Measurements from ENCODE around the gene RNLS.
A peak's percentile ranks its signal among the peaks of the same experiment; 100 is the strongest.

Gene RNLS

DNA sequence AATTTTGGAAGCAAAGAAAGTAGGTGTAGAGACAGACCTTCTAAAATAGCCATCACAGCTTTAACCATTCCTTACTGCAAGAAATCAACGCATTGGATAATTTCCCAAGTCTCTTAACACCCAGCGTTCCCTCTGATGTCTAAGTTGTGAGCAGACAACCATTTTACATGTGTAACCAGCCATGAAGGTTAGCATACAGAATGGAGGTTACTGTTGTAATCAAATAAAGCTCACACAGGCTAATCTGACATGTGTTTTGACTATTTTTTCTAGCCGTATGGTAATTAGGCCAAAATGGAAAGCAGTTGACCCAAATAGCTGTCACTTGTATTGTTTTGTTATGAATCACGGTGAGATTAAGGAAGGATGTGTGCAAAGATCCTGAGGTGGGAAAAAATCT, 336.4 kb downstream of the RNLS start:
- Histone ChIP-seq H3K36me3 (ENCODE audit: control insufficient read depth in 5 of 5, insufficient read depth in 5 of 5, low read length in 5 of 5) (no peaks in the 10 kb centered on the region), H3K27me3 (ENCODE audit: control insufficient read depth in 5 of 5, insufficient read depth in 4 of 5, low read length in 5 of 5) (no peaks in the 10 kb centered on the region), H3K27ac (ENCODE audit: low read depth, low read length) (no peak overlapping the region), H3K4me3 (ENCODE audit: low read depth in 1 of 5, low read length in 5 of 5) (no peak overlapping the region), H3K9ac (ENCODE audit: low read length in 5 of 5) (no peak overlapping the region), H3K9me3 (ENCODE audit: control insufficient read depth in 5 of 5, low read length in 5 of 5) (no peaks in the 10 kb centered on the region), H3K4me1 (ENCODE audit: control insufficient read depth in 5 of 5, insufficient read depth in 5 of 5, low read length in 5 of 5) (peaks cover 5 to 44% (median 32%) of the 10 kb centered on the region in 5 donors)

DNA sequence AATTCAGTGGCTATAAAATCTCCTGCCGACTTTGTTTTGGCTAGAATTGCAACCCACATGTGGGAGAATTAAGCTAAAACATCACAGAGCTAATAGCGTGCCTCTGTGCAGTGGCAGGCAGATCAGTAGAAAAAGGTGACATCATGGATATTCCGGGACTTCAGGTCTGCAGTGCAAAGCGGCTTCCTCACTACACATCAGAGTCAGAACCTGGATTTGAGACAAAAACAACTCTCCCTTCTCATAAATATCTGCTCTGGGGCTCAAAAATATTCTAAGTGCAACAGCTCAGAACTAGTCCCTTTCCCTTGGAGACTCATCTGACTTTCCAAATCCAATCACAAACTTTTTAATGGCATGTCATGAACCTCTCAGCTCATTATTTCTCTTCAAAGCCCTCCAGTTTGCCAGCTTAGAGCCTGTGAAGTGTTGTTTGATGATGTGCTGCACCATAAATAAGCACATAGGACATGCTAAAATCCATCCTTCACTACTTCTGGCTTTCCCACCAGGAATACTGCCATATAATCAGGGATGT, 337.1 kb downstream of the RNLS start:
- H3K27me3 ChIP-seq (ENCODE audit: control insufficient read depth in 5 of 5, insufficient read depth in 4 of 5, low read length in 5 of 5), result no peaks in the 10 kb centered on the region
- no peak overlapping the region for H3K27ac ChIP-seq (ENCODE audit: low read depth, low read length)
- H3K4me3 ChIP-seq (ENCODE audit: low read depth in 1 of 5, low read length in 5 of 5), result peak overlapping the region in 1 of 5 donors; percentile 18
- no peaks in the 10 kb centered on the region for H3K9me3 ChIP-seq (ENCODE audit: control insufficient read depth in 5 of 5, low read length in 5 of 5)
- no peak overlapping the region for H3K9ac ChIP-seq (ENCODE audit: low read length in 5 of 5)
- H3K4me1 ChIP-seq (ENCODE audit: control insufficient read depth in 5 of 5, insufficient read depth in 5 of 5, low read length in 5 of 5), result peaks cover 5 to 46% (median 32%) of the 10 kb centered on the region in 5 donors
- H3K36me3 ChIP-seq (ENCODE audit: control insufficient read depth in 5 of 5, insufficient read depth in 5 of 5, low read length in 5 of 5), result no peaks in the 10 kb centered on the region

DNA sequence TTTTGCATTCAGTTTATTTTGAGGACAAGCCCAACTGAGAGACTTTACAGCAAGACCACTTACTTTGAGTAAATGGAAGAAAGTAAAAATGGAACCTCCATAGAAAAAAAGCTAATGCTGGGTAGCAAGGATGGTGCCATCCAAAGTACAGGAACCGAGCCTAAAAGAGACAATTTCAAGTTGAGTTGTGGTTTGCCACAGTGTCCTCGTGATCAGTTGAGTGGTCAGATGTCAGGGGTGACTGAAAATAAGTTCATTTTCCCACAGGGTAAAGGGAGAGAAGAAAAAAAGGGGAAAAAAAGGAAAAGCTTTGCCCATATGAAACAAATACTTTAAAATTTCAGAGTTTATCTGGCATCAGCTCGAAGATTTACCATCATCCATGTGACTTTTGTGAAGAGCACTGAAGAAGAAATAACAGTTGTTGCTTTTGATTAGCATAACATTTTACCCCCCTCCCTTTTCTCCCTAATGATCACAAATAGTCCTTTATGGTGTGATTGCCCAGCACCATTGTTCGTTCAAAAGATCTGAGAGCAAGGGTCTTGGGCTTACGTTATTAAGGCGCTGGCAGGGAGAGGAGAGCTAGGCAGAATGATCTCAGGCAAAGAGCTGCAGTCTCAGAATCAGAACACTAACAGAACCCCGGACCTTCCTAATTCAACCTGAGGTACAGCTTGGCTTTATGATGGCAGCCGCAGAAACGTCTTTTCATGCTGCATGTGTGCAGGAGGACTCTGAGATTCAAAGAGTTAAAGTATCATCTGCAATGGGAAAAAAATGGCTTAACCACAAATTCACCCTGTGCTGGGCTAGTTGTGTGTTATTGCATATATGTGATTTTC, 338.1 kb downstream of the RNLS start:
- Histone ChIP-seq H3K9me3 (ENCODE audit: control insufficient read depth in 5 of 5, low read length in 5 of 5) (no peaks in the 10 kb centered on the region), H3K4me3 (ENCODE audit: low read depth in 1 of 5, low read length in 5 of 5) (peak overlapping the region in 1 of 5 donors; percentile 66), H3K36me3 (ENCODE audit: control insufficient read depth in 5 of 5, insufficient read depth in 5 of 5, low read length in 5 of 5) (no peaks in the 10 kb centered on the region), H3K4me1 (ENCODE audit: control insufficient read depth in 5 of 5, insufficient read depth in 5 of 5, low read length in 5 of 5) (peaks cover 5 to 46% (median 32%) of the 10 kb centered on the region in 5 donors), H3K9ac (ENCODE audit: low read length in 5 of 5) (no peak overlapping the region), H3K27ac (ENCODE audit: low read depth, low read length) (peak overlapping the region; percentile 80), H3K27me3 (ENCODE audit: control insufficient read depth in 5 of 5, insufficient read depth in 4 of 5, low read length in 5 of 5) (no peaks in the 10 kb centered on the region)

DNA sequence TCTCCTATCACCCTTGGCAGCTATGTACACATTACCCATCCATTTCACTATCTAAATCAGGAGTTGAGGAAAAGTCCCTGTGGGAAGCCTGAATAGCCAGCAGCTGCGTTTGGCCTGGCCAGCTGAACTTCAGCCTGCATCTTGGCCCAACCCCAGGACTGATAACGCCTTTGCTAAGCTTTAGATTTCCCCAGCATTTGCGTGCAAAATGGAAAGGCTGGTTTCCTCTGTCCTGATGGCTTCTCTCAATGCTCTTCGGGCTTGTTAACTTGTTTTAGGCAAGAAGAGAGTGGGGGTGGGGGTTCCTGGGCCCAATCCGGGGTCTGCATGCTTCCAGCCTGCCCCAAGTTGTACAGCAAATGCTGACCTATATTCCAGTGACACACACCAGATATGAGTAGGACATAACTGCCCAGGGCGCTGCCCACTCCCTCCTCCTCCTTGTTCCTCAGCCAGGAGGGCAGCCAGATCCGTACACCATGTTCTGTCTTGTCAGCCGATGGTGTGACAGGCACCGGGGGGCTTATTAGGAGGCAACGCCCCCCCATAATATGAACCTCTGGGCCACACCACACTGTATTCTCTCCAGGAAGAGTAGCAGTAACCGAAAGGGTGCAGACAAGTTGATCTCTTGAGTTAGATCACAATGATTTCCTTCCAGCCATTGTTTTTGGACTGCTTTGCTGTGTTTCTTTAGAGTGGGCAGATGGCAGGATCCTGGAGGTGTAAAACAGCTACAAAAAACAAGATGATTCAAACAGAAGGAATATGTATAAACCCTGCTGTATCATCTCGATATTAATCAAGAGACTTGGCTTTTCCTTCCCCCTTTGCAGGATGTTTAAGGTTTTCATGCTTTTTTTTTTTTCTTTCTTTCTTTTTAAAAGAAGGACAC, 339.0 kb downstream of the RNLS start:
- Histone ChIP-seq H3K36me3 (ENCODE audit: control insufficient read depth in 5 of 5, insufficient read depth in 5 of 5, low read length in 5 of 5) (no peaks in the 10 kb centered on the region), H3K9me3 (ENCODE audit: control insufficient read depth in 5 of 5, low read length in 5 of 5) (no peaks in the 10 kb centered on the region), H3K27ac (ENCODE audit: low read depth, low read length) (peak overlapping the region; percentile 80), H3K27me3 (ENCODE audit: control insufficient read depth in 5 of 5, insufficient read depth in 4 of 5, low read length in 5 of 5) (no peaks in the 10 kb centered on the region), H3K9ac (ENCODE audit: low read length in 5 of 5) (peak overlapping the region in 3 of 5 donors; percentile 12 to 21 (median 18)), H3K4me3 (ENCODE audit: low read depth in 1 of 5, low read length in 5 of 5) (peak overlapping the region; percentile 5 to 66 (median 26)), H3K4me1 (ENCODE audit: control insufficient read depth in 5 of 5, insufficient read depth in 5 of 5, low read length in 5 of 5) (peaks cover 5 to 51% (median 33%) of the 10 kb centered on the region in 5 donors)

DNA sequence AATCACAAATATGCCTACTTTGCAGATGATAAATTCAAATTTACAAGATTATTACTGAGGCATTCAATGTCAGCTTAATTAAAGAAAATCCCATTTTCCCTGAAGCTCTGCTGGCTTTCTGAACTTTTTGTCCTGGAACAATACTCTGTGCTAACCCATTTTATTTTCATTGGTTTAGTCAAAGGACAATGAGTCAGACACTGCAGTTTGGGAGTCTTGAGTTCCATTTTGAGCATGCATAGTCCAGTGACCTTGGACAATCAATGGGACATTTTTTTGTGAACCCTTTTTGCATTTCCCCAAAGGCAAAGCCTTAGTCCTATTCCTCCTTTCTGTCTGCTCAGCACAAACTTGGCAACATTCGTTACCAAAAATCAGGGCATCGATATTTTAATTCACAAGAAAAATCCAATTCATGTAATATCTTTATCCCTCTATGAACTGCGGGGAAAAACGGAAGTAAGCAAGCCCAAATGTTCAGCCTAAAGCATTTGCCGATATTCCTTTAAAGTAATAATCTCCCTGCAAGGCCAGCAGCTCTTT, 339.8 kb downstream of the RNLS start:
- peak overlapping the region in 4 of 5 donors; percentile 5 to 66 (median 34) for H3K4me3 ChIP-seq (ENCODE audit: low read depth in 1 of 5, low read length in 5 of 5)
- no peaks in the 10 kb centered on the region for H3K27me3 ChIP-seq (ENCODE audit: control insufficient read depth in 5 of 5, insufficient read depth in 4 of 5, low read length in 5 of 5)
- peak overlapping the region; percentile 80 for H3K27ac ChIP-seq (ENCODE audit: low read depth, low read length)
- H3K36me3 ChIP-seq (ENCODE audit: control insufficient read depth in 5 of 5, insufficient read depth in 5 of 5, low read length in 5 of 5), result no peaks in the 10 kb centered on the region
- H3K9ac ChIP-seq (ENCODE audit: low read length in 5 of 5), result peak overlapping the region in 3 of 5 donors; percentile 12 to 21 (median 18)
- H3K4me1 ChIP-seq (ENCODE audit: control insufficient read depth in 5 of 5, insufficient read depth in 5 of 5, low read length in 5 of 5), result peaks cover 7 to 59% (median 41%) of the 10 kb centered on the region in 5 donors
- H3K9me3 ChIP-seq (ENCODE audit: control insufficient read depth in 5 of 5, low read length in 5 of 5), result no peaks in the 10 kb centered on the region

DNA sequence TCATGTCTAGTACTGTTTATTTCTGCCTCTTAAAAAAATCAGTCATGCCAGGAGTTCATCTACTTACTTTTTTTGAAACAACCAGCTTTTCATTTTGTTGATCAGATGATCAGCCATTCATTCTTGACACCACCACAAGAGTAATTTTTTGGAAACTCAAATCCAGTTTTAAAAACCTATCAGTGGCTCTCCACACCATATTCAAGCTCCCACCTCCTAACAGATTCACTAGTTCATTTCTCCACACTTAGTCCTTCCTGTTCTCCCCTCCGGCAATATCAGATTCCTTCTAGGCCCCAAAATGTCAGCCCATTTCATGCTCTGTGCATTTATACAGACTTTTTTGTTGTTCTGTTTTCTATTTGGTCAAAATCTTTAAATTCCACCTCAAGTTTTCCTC, 341.6 kb downstream of the RNLS start:
- no peaks in the 10 kb centered on the region for H3K36me3 ChIP-seq (ENCODE audit: control insufficient read depth in 5 of 5, insufficient read depth in 5 of 5, low read length in 5 of 5)
- no peak overlapping the region for H3K4me3 ChIP-seq (ENCODE audit: low read depth in 1 of 5, low read length in 5 of 5)
- no peaks in the 10 kb centered on the region for H3K27me3 ChIP-seq (ENCODE audit: control insufficient read depth in 5 of 5, insufficient read depth in 4 of 5, low read length in 5 of 5)
- H3K9me3 ChIP-seq (ENCODE audit: control insufficient read depth in 5 of 5, low read length in 5 of 5), result no peaks in the 10 kb centered on the region
- H3K9ac ChIP-seq (ENCODE audit: low read length in 5 of 5), result no peak overlapping the region
- H3K27ac ChIP-seq (ENCODE audit: low read depth, low read length), result no peak overlapping the region
- H3K4me1 ChIP-seq (ENCODE audit: control insufficient read depth in 5 of 5, insufficient read depth in 5 of 5, low read length in 5 of 5), result peaks cover 9 to 67% (median 42%) of the 10 kb centered on the region in 5 donors

DNA sequence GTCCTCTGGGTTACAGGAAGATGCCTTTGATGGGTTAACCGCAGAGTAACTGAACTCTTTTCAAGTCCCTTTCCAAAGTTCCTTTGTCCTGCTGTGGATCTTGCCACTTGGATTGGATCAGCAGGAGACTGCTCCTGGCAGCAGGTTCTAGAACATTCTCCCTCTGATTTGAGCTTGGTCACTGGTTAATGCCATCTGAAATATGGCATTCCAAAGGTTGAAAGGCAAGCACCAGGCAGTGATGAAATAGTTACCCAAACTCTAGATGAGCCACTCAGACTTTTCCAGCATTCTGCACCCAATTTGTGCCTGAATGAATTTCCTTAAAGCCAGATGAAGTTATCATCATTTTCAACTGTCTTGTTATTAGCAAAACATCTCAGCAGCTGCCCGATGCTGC, 343.9 kb downstream of the RNLS start:
- Histone ChIP-seq H3K4me1 (ENCODE audit: control insufficient read depth in 5 of 5, insufficient read depth in 5 of 5, low read length in 5 of 5) (peaks cover 7 to 58% (median 39%) of the 10 kb centered on the region in 5 donors), H3K27me3 (ENCODE audit: control insufficient read depth in 5 of 5, insufficient read depth in 4 of 5, low read length in 5 of 5) (no peaks in the 10 kb centered on the region), H3K9me3 (ENCODE audit: control insufficient read depth in 5 of 5, low read length in 5 of 5) (no peaks in the 10 kb centered on the region), H3K27ac (ENCODE audit: low read depth, low read length) (peak overlapping the region; percentile 67), H3K36me3 (ENCODE audit: control insufficient read depth in 5 of 5, insufficient read depth in 5 of 5, low read length in 5 of 5) (no peaks in the 10 kb centered on the region), H3K4me3 (ENCODE audit: low read depth in 1 of 5, low read length in 5 of 5) (no peak overlapping the region), H3K9ac (ENCODE audit: low read length in 5 of 5) (no peak overlapping the region)

DNA sequence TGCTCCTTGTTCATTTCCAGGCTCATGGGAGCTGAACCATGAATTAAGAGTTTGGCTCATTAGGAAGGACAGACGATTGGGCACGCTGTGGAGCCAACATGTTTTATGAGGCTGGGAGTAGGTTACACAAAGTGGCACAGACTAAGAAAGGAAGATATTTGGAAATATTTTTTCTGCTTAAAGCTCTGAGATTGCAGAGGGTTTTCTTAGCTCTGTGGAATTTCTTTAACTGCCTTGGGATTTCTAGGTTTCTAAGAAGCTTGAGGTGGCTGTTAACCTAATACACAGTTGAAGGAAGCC, 344.6 kb downstream of the RNLS start:
- no peaks in the 10 kb centered on the region for H3K36me3 ChIP-seq (ENCODE audit: control insufficient read depth in 5 of 5, insufficient read depth in 5 of 5, low read length in 5 of 5)
- no peaks in the 10 kb centered on the region for H3K27me3 ChIP-seq (ENCODE audit: control insufficient read depth in 5 of 5, insufficient read depth in 4 of 5, low read length in 5 of 5)
- no peak overlapping the region for H3K4me3 ChIP-seq (ENCODE audit: low read depth in 1 of 5, low read length in 5 of 5)
- peaks cover 5 to 54% (median 32%) of the 10 kb centered on the region in 5 donors for H3K4me1 ChIP-seq (ENCODE audit: control insufficient read depth in 5 of 5, insufficient read depth in 5 of 5, low read length in 5 of 5)
- H3K27ac ChIP-seq (ENCODE audit: low read depth, low read length), result peak overlapping the region; percentile 67
- H3K9me3 ChIP-seq (ENCODE audit: control insufficient read depth in 5 of 5, low read length in 5 of 5), result no peaks in the 10 kb centered on the region
- H3K9ac ChIP-seq (ENCODE audit: low read length in 5 of 5), result no peak overlapping the region

DNA sequence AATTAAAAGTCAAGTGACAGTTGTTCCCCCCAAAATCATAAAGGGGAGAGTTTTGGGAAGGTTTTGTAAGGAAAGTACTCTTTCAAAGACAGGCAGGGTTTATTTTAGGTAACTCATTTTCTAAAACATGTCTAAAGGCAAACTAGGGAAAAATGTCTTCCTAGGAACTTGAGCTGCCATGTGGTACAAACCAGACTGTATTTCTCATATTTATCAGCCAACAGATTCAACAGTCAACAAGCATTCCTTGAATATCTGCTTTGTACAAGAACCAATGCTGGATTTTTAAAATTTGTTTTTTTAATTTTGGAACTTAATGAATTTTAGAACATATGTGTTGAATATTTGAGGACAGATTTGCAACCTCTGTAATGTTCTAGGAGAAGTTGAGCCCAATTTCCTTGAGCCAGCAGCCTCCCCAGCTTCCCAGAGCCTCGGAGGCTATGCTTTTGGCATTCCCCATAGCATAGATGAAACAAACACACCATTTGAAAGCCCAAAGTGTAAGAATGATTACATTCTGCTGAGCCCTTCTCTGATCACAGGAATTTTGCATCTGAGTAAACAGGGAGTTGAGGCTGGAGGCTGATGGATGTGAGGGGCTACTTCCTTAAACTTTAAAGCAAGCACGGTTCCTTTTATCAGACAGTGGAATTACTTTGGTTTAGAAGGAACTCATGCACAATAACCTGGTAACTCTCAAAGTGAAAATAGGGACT, 345.1 kb downstream of the RNLS start:
- Histone ChIP-seq H3K27me3 (ENCODE audit: control insufficient read depth in 5 of 5, insufficient read depth in 4 of 5, low read length in 5 of 5) (no peaks in the 10 kb centered on the region), H3K36me3 (ENCODE audit: control insufficient read depth in 5 of 5, insufficient read depth in 5 of 5, low read length in 5 of 5) (no peaks in the 10 kb centered on the region), H3K9ac (ENCODE audit: low read length in 5 of 5) (no peak overlapping the region), H3K4me3 (ENCODE audit: low read depth in 1 of 5, low read length in 5 of 5) (no peak overlapping the region), H3K27ac (ENCODE audit: low read depth, low read length) (peak overlapping the region; percentile 67), H3K4me1 (ENCODE audit: control insufficient read depth in 5 of 5, insufficient read depth in 5 of 5, low read length in 5 of 5) (peaks cover 3 to 52% (median 29%) of the 10 kb centered on the region in 5 donors), H3K9me3 (ENCODE audit: control insufficient read depth in 5 of 5, low read length in 5 of 5) (no peaks in the 10 kb centered on the region)
